ENCODE measurements around the gene IL22RA1.

IL22RA1 gene

GRCh38 chr1:24098102-24098501 lies 44.8 kb downstream of the IL22RA1 start:
- Mint-ChIP-seq H3K4me1 (no peaks in the 10 kb centered on the region), H3K4me3 (no peak overlapping the region), H3K9me3 (no peaks in the 10 kb centered on the region), H3K27me3 (peaks cover 16% of the 10 kb centered on the region), H3K36me3 (no peaks in the 10 kb centered on the region), H3K27ac (no peak overlapping the region)
- CTCF ChIA-PET = no interaction called here
- DNase-seq = no peak

DNA sequence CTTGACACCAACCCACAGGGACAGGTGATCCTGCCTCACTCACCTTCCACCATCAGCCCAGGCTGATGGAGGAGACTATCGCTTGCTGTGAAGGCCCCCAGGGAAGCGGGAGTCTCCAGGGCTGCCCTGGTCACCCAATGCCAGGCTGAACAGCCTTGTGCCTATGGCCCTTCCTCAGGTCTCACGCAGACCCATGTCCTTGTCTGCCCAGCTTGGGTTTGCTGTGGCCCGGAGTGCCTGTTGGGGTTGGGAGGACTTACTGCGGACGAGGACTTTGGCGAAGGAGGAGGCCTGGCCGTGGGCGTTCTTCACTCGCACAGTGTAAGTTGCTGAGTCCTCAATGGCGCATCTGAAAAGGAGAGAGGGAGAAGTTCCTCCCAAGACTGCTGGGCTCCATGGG lies 45.3 kb downstream of the IL22RA1 start:
- Mint-ChIP-seq H3K27me3 (peaks cover 16% of the 10 kb centered on the region), H3K4me1 (no peaks in the 10 kb centered on the region), H3K4me3 (no peak overlapping the region), H3K9me3 (no peaks in the 10 kb centered on the region), H3K27ac (no peak overlapping the region), H3K36me3 (no peaks in the 10 kb centered on the region)
- CTCF ChIA-PET = no interaction called here
- no peak for DNase-seq

DNA sequence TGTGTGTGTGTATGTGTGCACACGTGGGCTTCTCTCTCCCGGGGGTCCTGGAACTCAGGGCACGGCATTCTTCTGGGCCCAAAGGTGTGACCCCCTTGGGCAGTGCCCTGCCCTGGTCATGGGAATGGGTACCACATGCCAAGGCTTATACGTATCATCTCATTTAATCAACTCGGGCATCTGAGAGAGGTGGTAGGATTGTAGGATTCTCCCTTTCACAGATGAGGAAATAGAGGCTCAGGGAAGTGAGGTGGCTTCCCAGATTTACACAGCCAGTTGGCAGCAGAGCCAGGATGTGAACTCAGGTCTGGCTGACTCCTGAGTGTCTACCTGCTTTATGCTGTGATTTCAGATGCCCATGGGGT lies 46.2 kb downstream of the IL22RA1 start:
- H3K27me3 Mint-ChIP-seq = peaks cover 16% of the 10 kb centered on the region
- H3K4me3 Mint-ChIP-seq = no peak overlapping the region
- H3K36me3 Mint-ChIP-seq = no peaks in the 10 kb centered on the region
- H3K27ac Mint-ChIP-seq = no peak overlapping the region
- no peaks in the 10 kb centered on the region for H3K9me3 Mint-ChIP-seq
- DNase-seq = no peak
- no peaks in the 10 kb centered on the region for H3K4me1 Mint-ChIP-seq
- CTCF ChIA-PET = no interaction called here

DNA sequence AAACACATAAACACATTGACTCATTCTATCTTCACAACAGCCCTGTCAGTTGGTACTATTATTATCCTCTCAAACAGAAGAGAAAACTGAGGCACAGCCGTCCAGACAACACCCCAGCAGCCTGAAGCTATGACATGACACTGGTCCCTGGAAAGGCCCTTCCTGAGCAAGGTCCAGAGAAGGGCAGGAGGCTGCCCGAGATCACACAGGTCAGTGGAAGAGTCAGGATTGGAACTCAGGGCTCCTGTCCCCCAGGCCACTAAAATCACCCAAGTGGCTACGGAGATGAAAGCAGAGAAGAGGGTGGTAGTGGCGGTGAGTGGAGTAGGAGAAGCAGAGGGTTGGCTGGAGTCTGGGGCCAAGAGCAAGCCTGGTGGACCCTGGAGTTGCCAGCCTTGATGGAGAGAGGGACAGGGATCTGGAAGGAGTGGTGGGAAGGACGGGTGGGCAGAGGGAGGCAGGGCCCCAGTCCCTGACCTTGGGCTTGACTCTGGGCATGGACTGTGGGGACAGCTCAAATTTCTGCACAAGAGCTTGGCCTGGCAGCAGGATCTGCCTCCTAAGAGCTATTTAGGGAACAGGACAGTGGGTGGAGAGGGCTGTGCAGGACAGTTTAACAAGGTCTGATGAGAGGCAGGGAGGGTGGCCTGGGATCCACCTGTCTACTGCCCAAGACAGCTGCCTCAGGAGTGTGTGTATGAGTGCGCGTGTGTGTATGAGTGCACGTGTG lies 46.8 kb downstream of the IL22RA1 start:
- Mint-ChIP-seq H3K36me3 (no peaks in the 10 kb centered on the region), H3K4me3 (no peak overlapping the region), H3K4me1 (no peaks in the 10 kb centered on the region), H3K27me3 (peaks cover 16% of the 10 kb centered on the region), H3K9me3 (no peaks in the 10 kb centered on the region), H3K27ac (no peak overlapping the region)
- DNase-seq = no peak
- CTCF ChIA-PET = no interaction called here

- Mint-ChIP-seq H3K36me3 (no peaks in the 10 kb centered on the region), H3K4me1 (no peaks in the 10 kb centered on the region), H3K4me3 (no peak overlapping the region), H3K27me3 (peaks cover 16% of the 10 kb centered on the region), H3K27ac (no peak overlapping the region), H3K9me3 (no peaks in the 10 kb centered on the region)
- DNase-seq = no peak
- CTCF ChIA-PET = no interaction called here
These were observed 47.6 kb downstream of the IL22RA1 start for GRCh38 chr1:24095140-24095859.

DNA sequence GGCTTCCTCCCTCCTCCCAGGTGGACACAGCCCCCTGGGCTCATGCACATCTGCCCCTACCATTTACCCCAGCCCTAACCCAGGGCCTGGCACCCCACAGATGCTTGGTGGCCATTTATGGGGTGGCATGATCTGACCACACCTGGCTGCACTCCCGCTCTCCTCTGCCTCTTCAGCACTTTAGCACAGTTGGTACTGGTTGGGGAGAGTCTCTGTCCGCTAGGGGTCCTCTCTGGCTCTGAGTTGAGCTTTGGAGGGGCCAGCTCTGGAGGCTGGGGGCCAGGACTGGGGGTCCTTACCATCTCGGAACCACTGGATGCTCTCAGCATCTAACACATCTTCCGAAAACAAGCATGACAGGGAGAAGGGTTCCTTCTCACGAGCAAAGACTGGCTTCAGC lies 48.4 kb downstream of the IL22RA1 start:
- no peak for DNase-seq
- Mint-ChIP-seq H3K4me3 (no peak overlapping the region), H3K27me3 (peaks cover 16% of the 10 kb centered on the region), H3K36me3 (no peaks in the 10 kb centered on the region), H3K27ac (no peak overlapping the region), H3K9me3 (no peaks in the 10 kb centered on the region), H3K4me1 (no peaks in the 10 kb centered on the region)
- CTCF ChIA-PET = no interaction called here

DNA sequence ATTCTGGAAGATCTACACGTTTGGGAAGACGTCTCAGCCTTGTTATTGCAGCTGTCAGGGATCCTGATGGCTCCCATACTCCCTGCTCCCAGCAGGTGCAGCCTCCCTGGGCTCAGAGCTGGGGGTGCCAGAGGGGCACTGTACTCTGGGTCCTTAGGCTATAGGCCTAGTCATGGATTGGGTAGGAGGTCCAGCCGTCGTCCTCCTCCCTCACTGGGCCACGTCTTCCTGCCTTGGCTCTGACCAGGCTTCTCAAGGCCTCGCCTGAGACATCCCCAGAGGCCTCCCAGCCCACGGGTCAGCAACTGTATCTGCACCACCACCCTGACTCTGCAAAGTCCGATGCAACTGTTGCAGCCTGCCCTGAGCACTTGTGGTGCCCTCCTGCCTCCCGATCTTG lies 49.2 kb downstream of the IL22RA1 start:
- Mint-ChIP-seq H3K27ac (no peak overlapping the region), H3K4me1 (no peaks in the 10 kb centered on the region), H3K9me3 (no peaks in the 10 kb centered on the region), H3K36me3 (no peaks in the 10 kb centered on the region), H3K27me3 (peaks cover 18% of the 10 kb centered on the region), H3K4me3 (no peak overlapping the region)
- DNase-seq = no peak
- CTCF ChIA-PET = no interaction called here

- no peak for DNase-seq
- H3K27ac Mint-ChIP-seq = no peak overlapping the region
- CTCF ChIA-PET = no interaction called here
- no peak overlapping the region for H3K4me3 Mint-ChIP-seq
- H3K4me1 Mint-ChIP-seq = no peaks in the 10 kb centered on the region
- no peaks in the 10 kb centered on the region for H3K9me3 Mint-ChIP-seq
- H3K27me3 Mint-ChIP-seq = peaks cover 21% of the 10 kb centered on the region
- no peaks in the 10 kb centered on the region for H3K36me3 Mint-ChIP-seq
These were observed 50.0 kb downstream of the IL22RA1 start for GRCh38 chr1:24092979-24093378.

- Mint-ChIP-seq H3K36me3 (no peaks in the 10 kb centered on the region), H3K9me3 (no peaks in the 10 kb centered on the region), H3K4me3 (no peak overlapping the region), H3K4me1 (no peaks in the 10 kb centered on the region), H3K27me3 (peaks cover 19% of the 10 kb centered on the region), H3K27ac (no peak overlapping the region)
- CTCF ChIA-PET = no interaction called here
- DNase-seq = no peak
These were observed 50.9 kb downstream of the IL22RA1 start for GRCh38 chr1:24091971-24092482.

- Mint-ChIP-seq H3K36me3 (no peaks in the 10 kb centered on the region), H3K27me3 (peaks cover 23% of the 10 kb centered on the region), H3K4me1 (no peaks in the 10 kb centered on the region), H3K27ac (no peak overlapping the region), H3K9me3 (no peaks in the 10 kb centered on the region), H3K4me3 (no peak overlapping the region)
- CTCF ChIA-PET = no interaction called here
- no peak for DNase-seq
These were observed 52.2 kb downstream of the IL22RA1 start for GRCh38 chr1:24090736-24091135.

GRCh38 chr1:24089743-24090555 lies 53.0 kb downstream of the IL22RA1 start:
- CTCF ChIA-PET = no interaction called here
- H3K9me3 Mint-ChIP-seq = no peaks in the 10 kb centered on the region
- H3K27me3 Mint-ChIP-seq = peaks cover 25% of the 10 kb centered on the region
- no peak overlapping the region for H3K27ac Mint-ChIP-seq
- H3K36me3 Mint-ChIP-seq = no peaks in the 10 kb centered on the region
- H3K4me3 Mint-ChIP-seq = no peak overlapping the region
- DNase-seq = no peak
- no peaks in the 10 kb centered on the region for H3K4me1 Mint-ChIP-seq

DNA sequence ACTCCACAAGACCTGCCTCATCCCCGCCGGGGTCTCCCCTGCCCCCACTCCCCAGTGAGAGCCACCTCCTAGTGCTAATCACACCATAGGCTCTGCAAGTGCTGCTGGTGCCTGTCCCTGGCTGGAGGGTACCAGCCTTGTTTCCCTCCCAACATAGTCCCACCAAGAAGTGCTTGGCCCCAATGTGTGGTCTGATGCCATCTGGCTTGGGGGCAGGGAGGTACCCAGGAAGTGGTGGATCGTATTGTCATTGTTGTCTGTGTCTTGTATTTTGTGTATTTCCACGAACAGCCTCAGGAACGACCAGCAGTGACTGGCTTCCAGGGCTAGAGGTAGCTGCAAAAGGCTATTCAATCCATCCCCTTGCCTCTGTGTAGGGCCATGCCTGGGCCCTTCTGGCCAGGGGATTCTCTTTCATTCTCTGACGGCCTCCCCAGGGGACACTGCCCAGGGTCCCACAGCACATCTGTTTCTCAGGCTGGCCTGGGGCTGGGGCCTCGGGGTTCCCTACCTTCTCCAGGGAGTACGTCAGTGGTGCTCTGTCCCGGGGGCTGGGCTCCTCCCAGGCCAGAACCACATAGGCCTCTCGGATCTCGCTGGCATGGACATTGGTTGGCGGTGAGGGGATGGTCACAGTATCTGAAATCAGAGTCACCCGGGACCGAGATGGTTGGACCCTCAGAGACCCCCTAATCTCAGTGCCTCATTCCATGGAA lies 53.8 kb downstream of the IL22RA1 start:
- Mint-ChIP-seq H3K4me3 (no peak overlapping the region), H3K4me1 (no peaks in the 10 kb centered on the region), H3K27me3 (peaks cover 30% of the 10 kb centered on the region), H3K36me3 (no peaks in the 10 kb centered on the region), H3K9me3 (no peaks in the 10 kb centered on the region), H3K27ac (no peak overlapping the region)
- CTCF ChIA-PET = no interaction called here
- DNase-seq = no peak

DNA sequence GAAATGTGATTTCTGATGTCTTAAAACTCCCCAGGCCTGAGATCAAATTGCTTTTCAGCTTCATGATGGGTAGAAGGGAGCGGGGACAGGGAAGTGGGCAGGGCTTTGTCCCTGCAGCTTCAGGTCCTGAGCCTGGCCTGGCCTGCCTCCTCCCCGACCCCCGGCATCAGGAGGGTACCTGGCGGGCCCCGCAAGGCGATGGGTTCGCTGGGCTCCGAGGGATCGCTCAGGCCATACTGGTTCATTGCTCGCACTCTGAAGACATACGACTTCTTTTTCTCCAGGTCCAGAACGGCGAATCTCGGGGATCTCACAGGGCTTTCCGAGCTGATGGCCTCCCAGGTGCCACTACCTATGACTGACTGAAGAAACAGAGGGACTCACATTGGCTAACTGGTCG lies 56.5 kb downstream of the IL22RA1 start:
- Mint-ChIP-seq H3K27me3 (peaks cover 35% of the 10 kb centered on the region), H3K36me3 (no peaks in the 10 kb centered on the region), H3K4me3 (no peak overlapping the region), H3K4me1 (no peaks in the 10 kb centered on the region), H3K27ac (no peak overlapping the region), H3K9me3 (no peaks in the 10 kb centered on the region)
- DNase-seq = no peak
- CTCF ChIA-PET = interaction anchor here (1.5 kb wide), 1 partner anchor 15 kb away, joined by 4 read pairs; no protein-coding TSS in a partner anchor

- no peaks in the 10 kb centered on the region for H3K9me3 Mint-ChIP-seq
- CTCF ChIA-PET = interaction anchor here (1.5 kb wide), 1 partner anchor 14 kb away, joined by 4 read pairs; no protein-coding TSS in a partner anchor
These were observed 57.4 kb downstream of the IL22RA1 start for GRCh38 chr1:24085546-24085945.

More at GRCh38 chr1:24085546-24085945, 57.4 kb downstream of the IL22RA1 start:
- Mint-ChIP-seq H3K27ac (no peak overlapping the region), H3K4me1 (no peaks in the 10 kb centered on the region), H3K27me3 (peaks cover 35% of the 10 kb centered on the region), H3K36me3 (no peaks in the 10 kb centered on the region), H3K4me3 (no peak overlapping the region)
- DNase-seq = no peak

Data from activated naive CD4-positive, alpha-beta T cell treated with anti-CD3 and anti-CD28 coated beads, Interleukin-2, amount 10 ng/mL, durations not matched to agents 7 days and 5 days (primary cell).